Neural cell (in vitro differentiated cells): ENCODE measurements around the gene DRD4. TPM values are rescaled to one million over a fixed set of nuclear protein-coding genes. Genes with fewer than 3 reads are reported as not detected.

Experiments used
- H2AFZ ChIP-seq: fragments of 200-600, 300-800 bp; sonication (generic), shearing (Covaris generic); 2 replicates; pipeline ENCODE4 v1.6.0; 2014; ENCODE audit warnings: low read depth, mild to moderate bottlenecking, antibody characterized with exemption, low read length, moderate library complexity
- H3F3A ChIP-seq: fragments of 200-600 bp; shearing (Covaris generic); 2 replicates; pipeline ENCODE4 v1.6.1; 2016; ENCODE audit warnings: mild to moderate bottlenecking, moderate library complexity, mixed read lengths, antibody characterized with exemption, low read length; ENCODE audit not compliant: insufficient read depth, poor library complexity, severe bottlenecking
- H3K27ac ChIP-seq: fragments of 200-600, 300-800 bp; sonication (generic), shearing (Covaris generic); 2 replicates; pipeline ENCODE4 v1.5.1; 2014; ENCODE audit warnings: mild to moderate bottlenecking, low read length, moderate library complexity
- H3K27me3 ChIP-seq: fragments of 300-800, 200-600 bp; sonication (generic), shearing (Covaris generic); 2 replicates; pipeline ENCODE4 v1.6.0; 2014; ENCODE audit warnings: mild to moderate bottlenecking, low read depth, low read length, moderate library complexity; ENCODE audit not compliant: insufficient read depth
- H3K36me3 ChIP-seq: fragments of 300-800, 200-600 bp; sonication (generic), shearing (Covaris generic); 2 replicates; pipeline ENCODE4 v1.5.1; 2014; ENCODE audit warnings: mild to moderate bottlenecking, antibody characterized with exemption, low read length, moderate library complexity; ENCODE audit not compliant: insufficient read depth
- H3K4me2 ChIP-seq: fragments of 300-800, 200-600 bp; sonication (generic), shearing (Covaris generic); 2 replicates; pipeline ENCODE4 v1.6.0; 2014; ENCODE audit warnings: mild to moderate bottlenecking, low read length
- H3K4me3 ChIP-seq: fragments of 300-800, 200-600 bp; sonication (generic), shearing (Covaris generic); 2 replicates; pipeline ENCODE4 v1.5.1; 2014; ENCODE audit warnings: mild to moderate bottlenecking, low read length, moderate library complexity
- H3K79me2 ChIP-seq: fragments of 200-600 bp; shearing (Covaris generic); replicated peaks from 2 replicates; pipeline ENCODE4 v1.6.0; 2014; ENCODE audit warnings: mild to moderate bottlenecking, low read length, moderate library complexity; ENCODE audit not compliant: insufficient read depth
- H3K9ac ChIP-seq: fragments of 300-800, 200-600 bp; sonication (generic), shearing (Covaris generic); 2 replicates; pipeline ENCODE4 v1.6.1; 2016; ENCODE audit warnings: mild to moderate bottlenecking, low read length, mixed read lengths
- H3K9me2 ChIP-seq: fragments of 200-600 bp; shearing (Covaris generic); 2 replicates; pipeline ENCODE4 v1.6.1; 2016; ENCODE audit warnings: mild to moderate bottlenecking, low read length, mixed read lengths; ENCODE audit not compliant: insufficient read depth
- H3K9me3 ChIP-seq: fragments of 200-600, 300-800 bp; sonication (generic), shearing (Covaris generic); 2 replicates; pipeline ENCODE4 v1.6.1; 2016; ENCODE audit warnings: mild to moderate bottlenecking, mixed run types, low read length, moderate library complexity, mixed read lengths
- H4K20me1 ChIP-seq: fragments of 200-600 bp; shearing (Covaris generic); 2 replicates; pipeline ENCODE4 v1.6.1; 2016; ENCODE audit warnings: mild to moderate bottlenecking, mixed run types; ENCODE audit not compliant: insufficient read depth
- EP300 ChIP-seq: fragments of 450-650 bp; conservative IDR thresholded peaks from 2 replicates; pipeline ENCODE4 v1.6.1; 2014; ENCODE audit warnings: antibody characterized with exemption, mild to moderate bottlenecking, moderate library complexity; ENCODE audit not compliant: poor library complexity, severe bottlenecking
- EZH2 ChIP-seq: fragments of 200-600, 300-800 bp; shearing (Covaris generic), sonication (generic); IDR thresholded peaks from 2 replicates; pipeline ENCODE4 v1.6.1; 2014; ENCODE audit warnings: antibody characterized with exemption, low read length, borderline replicate concordance, mild to moderate bottlenecking; ENCODE audit not compliant: insufficient read depth, poor library complexity, severe bottlenecking
- MXI1 ChIP-seq: fragments of 450-650 bp; conservative IDR thresholded peaks from 2 replicates; pipeline ENCODE4 v1.6.1; 2014; ENCODE audit warnings: antibody characterized with exemption, mild to moderate bottlenecking; ENCODE audit not compliant: poor library complexity, severe bottlenecking
- POLR2AphosphoS5 ChIP-seq: IDR thresholded peaks from 2 replicates; pipeline ENCODE4 v1.6.1; 2012
- RAD21 ChIP-seq: fragments of 450-650 bp; conservative IDR thresholded peaks from 2 replicates; pipeline ENCODE4 v1.6.1; 2014; ENCODE audit warnings: antibody characterized with exemption, mild to moderate bottlenecking, moderate library complexity
- SMC3 ChIP-seq: fragments of 450-650 bp; conservative IDR thresholded peaks from 2 replicates; pipeline ENCODE4 v1.6.1; 2014; ENCODE audit warnings: antibody characterized with exemption, mild to moderate bottlenecking, moderate library complexity; ENCODE audit not compliant: poor library complexity
- TAF1 ChIP-seq: IDR thresholded peaks from 2 replicates; pipeline ENCODE4 v1.6.1; 2012; ENCODE audit warnings: low read depth
- polyA plus RNA-seq: library from polyadenylated mRNA; depleted of rRNA; stranded (reverse); fragments of >200 nt; gene quantifications from 2 replicates; pipeline ENCODE4 v1.2.3, GENCODE V29; 2014
- TF ChIP-seq, protein P1 (sequence below): IDR thresholded peaks from 2 replicates; pipeline ENCODE4 v1.6.1; 2012; ENCODE audit warnings: borderline replicate concordance
- TF ChIP-seq, protein P2 (sequence below): fragments of 450-650 bp; IDR thresholded peaks from 2 replicates; pipeline ENCODE4 v1.5.1; 2014; ENCODE audit warnings: antibody characterized with exemption, mild to moderate bottlenecking, moderate library complexity; ENCODE audit not compliant: poor library complexity, severe bottlenecking

Gene DRD4
- polyA plus RNA-seq, 1 donor from 2014 or later = not detected

DNA sequence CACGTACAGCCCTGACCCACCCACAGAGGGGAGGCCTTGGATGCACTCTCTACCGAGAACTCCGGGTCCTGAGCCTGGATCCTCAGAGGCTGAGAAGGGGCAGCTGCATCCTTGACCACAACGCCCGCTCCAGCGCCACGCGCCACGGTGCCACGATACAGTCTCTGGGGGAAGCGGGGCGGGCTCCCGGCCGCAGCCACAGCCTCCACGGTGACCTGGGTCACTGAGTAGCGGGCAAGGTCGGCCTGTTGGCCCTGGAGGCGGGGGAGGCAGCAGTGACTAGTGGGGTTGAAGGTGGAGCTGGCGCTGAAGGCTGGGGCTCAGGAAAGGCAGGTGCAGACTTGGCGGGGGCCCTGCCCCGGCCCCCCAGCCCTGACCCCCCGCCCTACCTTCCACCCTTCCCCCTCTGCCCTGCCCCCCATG is 17.4 kb upstream of the DRD4 start:
- Histone ChIP-seq H3F3A (no peaks in the 10 kb centered on the region), H3K27ac (no peak overlapping the region), H2AFZ (no peak overlapping the region), H3K9ac (no peak overlapping the region), H3K4me2 (no peak overlapping the region), H3K27me3 (no peaks in the 10 kb centered on the region), H3K9me3 (no peaks in the 10 kb centered on the region), H3K79me2 (no peaks in the 10 kb centered on the region), H3K4me3 (no peak overlapping the region), H3K36me3 (no peaks in the 10 kb centered on the region), H3K9me2 (no peaks in the 10 kb centered on the region), H4K20me1 (no peaks in the 10 kb centered on the region)
- TF ChIP-seq TAF1 (no peak), POLR2AphosphoS5 (no peak), RAD21 (no peak), SMC3 (no peak), MXI1 (no peak)
- TF ChIP-seq, protein P1, sequence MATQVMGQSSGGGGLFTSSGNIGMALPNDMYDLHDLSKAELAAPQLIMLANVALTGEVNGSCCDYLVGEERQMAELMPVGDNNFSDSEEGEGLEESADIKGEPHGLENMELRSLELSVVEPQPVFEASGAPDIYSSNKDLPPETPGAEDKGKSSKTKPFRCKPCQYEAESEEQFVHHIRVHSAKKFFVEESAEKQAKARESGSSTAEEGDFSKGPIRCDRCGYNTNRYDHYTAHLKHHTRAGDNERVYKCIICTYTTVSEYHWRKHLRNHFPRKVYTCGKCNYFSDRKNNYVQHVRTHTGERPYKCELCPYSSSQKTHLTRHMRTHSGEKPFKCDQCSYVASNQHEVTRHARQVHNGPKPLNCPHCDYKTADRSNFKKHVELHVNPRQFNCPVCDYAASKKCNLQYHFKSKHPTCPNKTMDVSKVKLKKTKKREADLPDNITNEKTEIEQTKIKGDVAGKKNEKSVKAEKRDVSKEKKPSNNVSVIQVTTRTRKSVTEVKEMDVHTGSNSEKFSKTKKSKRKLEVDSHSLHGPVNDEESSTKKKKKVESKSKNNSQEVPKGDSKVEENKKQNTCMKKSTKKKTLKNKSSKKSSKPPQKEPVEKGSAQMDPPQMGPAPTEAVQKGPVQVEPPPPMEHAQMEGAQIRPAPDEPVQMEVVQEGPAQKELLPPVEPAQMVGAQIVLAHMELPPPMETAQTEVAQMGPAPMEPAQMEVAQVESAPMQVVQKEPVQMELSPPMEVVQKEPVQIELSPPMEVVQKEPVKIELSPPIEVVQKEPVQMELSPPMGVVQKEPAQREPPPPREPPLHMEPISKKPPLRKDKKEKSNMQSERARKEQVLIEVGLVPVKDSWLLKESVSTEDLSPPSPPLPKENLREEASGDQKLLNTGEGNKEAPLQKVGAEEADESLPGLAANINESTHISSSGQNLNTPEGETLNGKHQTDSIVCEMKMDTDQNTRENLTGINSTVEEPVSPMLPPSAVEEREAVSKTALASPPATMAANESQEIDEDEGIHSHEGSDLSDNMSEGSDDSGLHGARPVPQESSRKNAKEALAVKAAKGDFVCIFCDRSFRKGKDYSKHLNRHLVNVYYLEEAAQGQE = no peak

DNA sequence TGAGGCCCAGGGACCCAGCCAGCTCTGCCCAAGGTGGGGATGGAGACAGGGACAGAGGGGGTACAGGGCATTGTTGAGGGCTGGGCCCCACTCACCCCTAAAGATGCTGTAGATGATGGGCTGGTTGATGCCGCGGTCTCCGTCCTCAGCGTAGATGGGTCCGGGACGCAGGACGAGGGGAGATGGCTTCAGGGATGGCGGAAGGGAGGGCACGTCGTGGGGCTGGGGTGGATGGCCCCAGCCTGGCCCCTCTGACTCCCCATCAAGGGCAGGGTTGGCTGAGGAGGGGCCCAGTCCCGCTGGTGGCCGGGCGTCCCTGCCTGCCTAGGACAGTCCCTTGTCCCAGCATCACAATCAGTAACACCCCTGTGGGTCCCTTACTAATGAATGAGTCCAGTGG is 16.9 kb upstream of the DRD4 start:
- Histone ChIP-seq H3K9me3 (no peaks in the 10 kb centered on the region), H4K20me1 (no peaks in the 10 kb centered on the region), H3K36me3 (no peaks in the 10 kb centered on the region), H3K9me2 (no peaks in the 10 kb centered on the region), H3K9ac (no peak overlapping the region), H3F3A (no peaks in the 10 kb centered on the region), H3K4me3 (no peak overlapping the region), H3K27ac (no peak overlapping the region), H3K79me2 (no peaks in the 10 kb centered on the region), H2AFZ (no peak overlapping the region), H3K27me3 (no peaks in the 10 kb centered on the region), H3K4me2 (no peak overlapping the region)
- TF ChIP-seq POLR2AphosphoS5 (no peak), EP300 (no peak), TAF1 (no peak), MXI1 (no peak), SMC3 (no peak), EZH2 (no peak), RAD21 (no peak)
- TF ChIP-seq, protein P2, sequence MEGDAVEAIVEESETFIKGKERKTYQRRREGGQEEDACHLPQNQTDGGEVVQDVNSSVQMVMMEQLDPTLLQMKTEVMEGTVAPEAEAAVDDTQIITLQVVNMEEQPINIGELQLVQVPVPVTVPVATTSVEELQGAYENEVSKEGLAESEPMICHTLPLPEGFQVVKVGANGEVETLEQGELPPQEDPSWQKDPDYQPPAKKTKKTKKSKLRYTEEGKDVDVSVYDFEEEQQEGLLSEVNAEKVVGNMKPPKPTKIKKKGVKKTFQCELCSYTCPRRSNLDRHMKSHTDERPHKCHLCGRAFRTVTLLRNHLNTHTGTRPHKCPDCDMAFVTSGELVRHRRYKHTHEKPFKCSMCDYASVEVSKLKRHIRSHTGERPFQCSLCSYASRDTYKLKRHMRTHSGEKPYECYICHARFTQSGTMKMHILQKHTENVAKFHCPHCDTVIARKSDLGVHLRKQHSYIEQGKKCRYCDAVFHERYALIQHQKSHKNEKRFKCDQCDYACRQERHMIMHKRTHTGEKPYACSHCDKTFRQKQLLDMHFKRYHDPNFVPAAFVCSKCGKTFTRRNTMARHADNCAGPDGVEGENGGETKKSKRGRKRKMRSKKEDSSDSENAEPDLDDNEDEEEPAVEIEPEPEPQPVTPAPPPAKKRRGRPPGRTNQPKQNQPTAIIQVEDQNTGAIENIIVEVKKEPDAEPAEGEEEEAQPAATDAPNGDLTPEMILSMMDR = no peak
